CD4-positive, alpha-beta T cell (primary cell): ENCODE measurements around the gene BARHL1. TPM values are rescaled to one million over a fixed set of nuclear protein-coding genes. Genes with fewer than 3 reads are reported as not detected.

Experiments used
- ATAC-seq: fragments of 200-7000 bp; cut with Tn5 transposase; one replicate; pipeline ENCODE4 v1.10.0; 2022; ENCODE audit warnings: mild to moderate bottlenecking; ENCODE audit not compliant: poor library complexity
- CTCF ChIA-PET: fragments of 350-600 bp; sonication (Branson Sonifier 250); formaldehyde crosslinking; loops from one replicate; lab custom pipeline; 2021; ENCODE audit warnings: antibody characterized with exemption, inconsistent platforms; lab: Charles Lee
- POLR2A ChIA-PET: fragments of 350-600 bp; sonication (Branson Sonifier 250); formaldehyde crosslinking; loops from one replicate; lab custom pipeline; 2021; ENCODE audit warnings: antibody characterized with exemption, inconsistent platforms; lab: Charles Lee
- DNase-seq, 14 experiments: peaks; one replicate each; pipeline ENCODE4 v3.0.0-alpha.2; 2013 to 2020; ENCODE audit warnings: mixed read lengths in 2 of 14
- H3K27ac ChIP-seq, 2 donors: one replicate each; pipeline versions ENCODE4 v1.5.1 to v1.7.0; 2013; ENCODE audit warnings: low read length in 2 of 2, low read depth in 1 of 2, mild to moderate bottlenecking in 1 of 2
- H3K27me3 ChIP-seq, 2 experiments: 1 replicate in 1 of 2; 2 replicates in 1 of 2; pipeline versions ENCODE4 v1.6.1 to v1.7.0; 2013; ENCODE audit warnings: low read length in 2 of 2, control low read depth in 1 of 2, mild to moderate bottlenecking in 1 of 2, moderate library complexity in 1 of 2; ENCODE audit not compliant: insufficient read depth in 2 of 2, control insufficient read depth in 1 of 2
- H3K36me3 ChIP-seq: one replicate; pipeline ENCODE4 v1.6.1; 2013; ENCODE audit warnings: low read length, control low read depth; ENCODE audit not compliant: insufficient read depth
- H3K4me1 ChIP-seq: one replicate; pipeline ENCODE4 v1.6.1; 2013; ENCODE audit warnings: low read length, control low read depth; ENCODE audit not compliant: insufficient read depth
- H3K4me3 ChIP-seq: one replicate; pipeline ENCODE4 v1.5.1; 2013; ENCODE audit warnings: mild to moderate bottlenecking, low read length, moderate library complexity
- H3K9me3 ChIP-seq, 2 experiments: 1 replicate in 1 of 2; 2 replicates in 1 of 2; pipeline versions ENCODE4 v1.6.1 to v1.7.0; 2013; ENCODE audit warnings: low read length in 2 of 2, mild to moderate bottlenecking in 2 of 2, control low read depth in 1 of 2, moderate library complexity in 1 of 2; ENCODE audit not compliant: control insufficient read depth in 1 of 2, insufficient read depth in 1 of 2
- H3K27ac Mint-ChIP-seq: one replicate; pipeline ENCODE4 v1.8.0; 2020; ENCODE audit warnings: mixed read lengths
- H3K27me3 Mint-ChIP-seq: one replicate; pipeline ENCODE4 v1.8.0; 2021; ENCODE audit warnings: mixed read lengths
- H3K36me3 Mint-ChIP-seq: one replicate; pipeline ENCODE4 v1.8.0; 2021; ENCODE audit warnings: low read depth, mixed read lengths
- H3K4me1 Mint-ChIP-seq: one replicate; pipeline ENCODE4 v1.8.0; 2021; ENCODE audit warnings: low read depth, mixed read lengths
- H3K4me3 Mint-ChIP-seq: one replicate; pipeline ENCODE4 v1.8.0; 2020; ENCODE audit warnings: mild to moderate bottlenecking, mixed read lengths
- H3K9me3 Mint-ChIP-seq: one replicate; pipeline ENCODE4 v1.8.0; 2020; ENCODE audit warnings: mixed read lengths
- CTCF ChIP-seq: fragments of 200-600 bp; IDR thresholded peaks from one replicate; pipeline ENCODE4 v1.8.0; 2022; ENCODE audit warnings: antibody characterized with exemption, mild to moderate bottlenecking
- intact Hi-C, 2 experiments: fragments of 100-400 bp; cut with DNase I in 1 of 2; cut with micrococcal nuclease in 1 of 2; formaldehyde crosslinking; loops; one replicate each; pipeline versions ENCODE4 v1.15.1 to v1.9.0; 2023 to 2025; cut with DNase I, micrococcal nuclease
- total RNA-seq, 174 experiments: library from RNA in 2 of 174; stranded (reverse) in 2 of 174; gene quantifications; one replicate each; pipeline ENCODE4 v1.2.3 and lab custom pipeline; 2021 to 2026

BARHL1 gene
- total RNA-seq, 2 experiments from 2014 or later, result not detected

GRCh38 chr9:132602207-132602606, 19.8 kb downstream of the BARHL1 start:
- Mint-ChIP-seq H3K9me3 (no peaks in the 10 kb centered on the region), H3K36me3 (peaks cover 100% of the 10 kb centered on the region), H3K27me3 (peaks cover 11% of the 10 kb centered on the region), H3K4me3 (no peak overlapping the region), H3K4me1 (no peaks in the 10 kb centered on the region), H3K27ac (no peak overlapping the region)
- intact Hi-C loops, result no loop called here
- H3K4me3 ChIP-seq, result no peak overlapping the region
- POLR2A ChIA-PET, result no interaction called here
- H3K27ac ChIP-seq, result no peak overlapping the region
- H3K4me1 ChIP-seq, result no peaks in the 10 kb centered on the region
- no peaks in the 10 kb centered on the region for H3K27me3 ChIP-seq
- peaks cover 40% of the 10 kb centered on the region for H3K36me3 ChIP-seq
- no peak for DNase-seq
- no peaks in the 10 kb centered on the region for H3K9me3 ChIP-seq
- no peak for TF ChIP-seq CTCF
- ATAC-seq, result no peak
- CTCF ChIA-PET, result no interaction called here

- Histone ChIP-seq H3K4me1 (no peaks in the 10 kb centered on the region), H3K4me3 (no peak overlapping the region), H3K27ac (no peak overlapping the region), H3K9me3 (no peaks in the 10 kb centered on the region), H3K36me3 (peaks cover 59% of the 10 kb centered on the region), H3K27me3 (no peaks in the 10 kb centered on the region)
- H3K4me1 Mint-ChIP-seq, result no peaks in the 10 kb centered on the region
- ChIA-PET POLR2A (no interaction called here), CTCF (no interaction called here)
- intact Hi-C loops, result no loop called here
- H3K27me3 Mint-ChIP-seq, result no peaks in the 10 kb centered on the region
- DNase-seq (no peak), ATAC-seq (no peak)
- no peaks in the 10 kb centered on the region for H3K9me3 Mint-ChIP-seq
- no peak overlapping the region for H3K27ac Mint-ChIP-seq
- no peak overlapping the region for H3K4me3 Mint-ChIP-seq
- H3K36me3 Mint-ChIP-seq, result peaks cover 100% of the 10 kb centered on the region
- no peak for TF ChIP-seq CTCF
These were observed 23.0 kb downstream of the BARHL1 start for GRCh38 chr9:132605387-132605786.

- POLR2A ChIA-PET, result no interaction called here
- Histone ChIP-seq H3K27ac (no peak overlapping the region), H3K27me3 (no peaks in the 10 kb centered on the region), H3K4me1 (no peaks in the 10 kb centered on the region), H3K9me3 (no peaks in the 10 kb centered on the region), H3K4me3 (no peak overlapping the region), H3K36me3 (peaks cover 63% of the 10 kb centered on the region)
- intact Hi-C loops, result no loop called here
- Mint-ChIP-seq H3K4me3 (no peak overlapping the region), H3K27ac (no peak overlapping the region), H3K9me3 (no peaks in the 10 kb centered on the region), H3K27me3 (no peaks in the 10 kb centered on the region), H3K36me3 (peaks cover 100% of the 10 kb centered on the region), H3K4me1 (no peaks in the 10 kb centered on the region)
- CTCF ChIA-PET, result no interaction called here
- TF ChIP-seq CTCF, result no peak
- ATAC-seq (no peak), DNase-seq (no peak)
These were observed 23.7 kb downstream of the BARHL1 start for GRCh38 chr9:132606066-132606465.
